Kasumi-1 (cell line): ENCODE measurements around the gene KRTAP1-4.
"Not testable (repeated sequence)": the region's sequence is repeated elsewhere in the genome, so short reads cannot be mapped to it uniquely, and the experiment has no call there.

ENCODE experiments used
- DNase-seq, 2 experiments: peaks; one replicate each; lab custom pipeline; 2025; lab: John Stamatoyannopoulos, UW

Gene KRTAP1-4

GRCh38 chr17:41029633-41030245 is at the start of gene KRTAP1-4:
Gene KRTAP1-4 (minus strand): TSS chr17:41030195. CDS start chr17:41030078, 117 bp downstream.
- no peak for DNase-seq

- DNase-seq: no peak
Observed at GRCh38 chr17:41076788-41077187, 46.8 kb upstream of the KRTAP1-4 start.

- DNase-seq: no peak
Observed at GRCh38 chr17:41073676-41074075, 43.7 kb upstream of the KRTAP1-4 start.

GRCh38 chr17:41071606-41072360 is 41.8 kb upstream of the KRTAP1-4 start:
- DNase-seq: no peak

- no peak for DNase-seq
Observed at GRCh38 chr17:41069031-41069430, 39.0 kb upstream of the KRTAP1-4 start.

- no peak for DNase-seq
Observed at GRCh38 chr17:41067281-41067680, 37.3 kb upstream of the KRTAP1-4 start.

GRCh38 chr17:41065829-41066624 is 36.0 kb upstream of the KRTAP1-4 start, which contains the start of gene KRTAP2-4:
Gene KRTAP2-4 (minus strand): TSS chr17:41065879. CDS start chr17:41065845, 34 bp downstream.
- no peak for DNase-seq

GRCh38 chr17:41065016-41065689 is 35.2 kb upstream of the KRTAP1-4 start:
- not testable (repeated sequence) for DNase-seq

GRCh38 chr17:41064301-41064700 is 34.3 kb upstream of the KRTAP1-4 start:
- DNase-seq: no peak

GRCh38 chr17:41063449-41063848 is 33.5 kb upstream of the KRTAP1-4 start:
- DNase-seq: no peak

- DNase-seq: no peak
Observed at GRCh38 chr17:41061964-41062363, 32.0 kb upstream of the KRTAP1-4 start.

GRCh38 chr17:41060052-41060604 is 30.1 kb upstream of the KRTAP1-4 start, which contains the start of gene KRTAP2-3:
Gene KRTAP2-3 (minus strand): TSS chr17:41060114. CDS start chr17:41060050, 64 bp downstream.
- no peak for DNase-seq

GRCh38 chr17:41059276-41060051 is 29.5 kb upstream of the KRTAP1-4 start:
- not testable (repeated sequence) for DNase-seq

GRCh38 chr17:41058741-41059140 is 28.7 kb upstream of the KRTAP1-4 start:
- DNase-seq: no peak

GRCh38 chr17:41057547-41057946 is 27.6 kb upstream of the KRTAP1-4 start:
- no peak for DNase-seq

GRCh38 chr17:41055130-41055529 is 25.1 kb upstream of the KRTAP1-4 start, which contains the start of gene KRTAP2-2:
Gene KRTAP2-2 (minus strand): TSS chr17:41055230. CDS start chr17:41055211, 19 bp downstream.
- not testable (repeated sequence) for DNase-seq

GRCh38 chr17:41054556-41054955 is 24.6 kb upstream of the KRTAP1-4 start:
- DNase-seq: not testable (repeated sequence)

- DNase-seq: no peak
Observed at GRCh38 chr17:41054025-41054424, 24.0 kb upstream of the KRTAP1-4 start.

GRCh38 chr17:41052566-41052965 is 22.6 kb upstream of the KRTAP1-4 start:
- no peak for DNase-seq

- DNase-seq: no peak
Observed at GRCh38 chr17:41049110-41049509, 19.1 kb upstream of the KRTAP1-4 start.

- DNase-seq: no peak
Observed at GRCh38 chr17:41048441-41048840, 18.4 kb upstream of the KRTAP1-4 start.
